NCI-H2107 treated with DMSO at 0.1 percent for 48 hours (cell line): ENCODE data around the gene MAP4.
"Not testable (repeated sequence)": the region's sequence is repeated elsewhere in the genome, so short reads cannot be mapped to it uniquely, and the experiment has no call there.

ENCODE experiments used
- DNase-seq: peaks from one replicate; lab custom pipeline; 2025; ENCODE audit not compliant: unreplicated experiment; lab: John Stamatoyannopoulos, UW

MAP4 gene

GRCh38 chr3:47848599-47849117 lies 167.6 kb downstream of the MAP4 start:
- DNase-seq: no peak

GRCh38 chr3:47847801-47848518 lies 168.3 kb downstream of the MAP4 start:
- no peak for DNase-seq

- no peak for DNase-seq
These were observed 169.0 kb downstream of the MAP4 start for GRCh38 chr3:47847260-47847659.

GRCh38 chr3:47846880-47847248 lies 169.4 kb downstream of the MAP4 start:
- no peak for DNase-seq

GRCh38 chr3:47846186-47846879 lies 169.9 kb downstream of the MAP4 start:
- DNase-seq: no peak

- DNase-seq: no peak
These were observed 174.3 kb downstream of the MAP4 start for GRCh38 chr3:47841786-47842349.

- DNase-seq: no peak
These were observed 177.7 kb downstream of the MAP4 start for GRCh38 chr3:47838503-47838902.

GRCh38 chr3:47836986-47837385 lies 179.2 kb downstream of the MAP4 start:
- no peak for DNase-seq

GRCh38 chr3:47829482-47829881 lies 186.7 kb downstream of the MAP4 start:
- not testable (repeated sequence) for DNase-seq

- DNase-seq: no peak
These were observed 190.6 kb downstream of the MAP4 start for GRCh38 chr3:47825590-47825989.

- DNase-seq: peak; percentile 25
These were observed 191.4 kb downstream of the MAP4 start for GRCh38 chr3:47824541-47825473.

GRCh38 chr3:47817609-47818008 lies 198.6 kb downstream of the MAP4 start:
- no peak for DNase-seq

- DNase-seq: no peak
These were observed 202.6 kb downstream of the MAP4 start for GRCh38 chr3:47813551-47814177.

- DNase-seq: no peak
These were observed 211.6 kb downstream of the MAP4 start for GRCh38 chr3:47804577-47804976.

GRCh38 chr3:47803480-47804025 lies 212.7 kb downstream of the MAP4 start:
- DNase-seq: no peak

GRCh38 chr3:47802734-47803479 lies 213.3 kb downstream of the MAP4 start, which contains the start of gene DHX30:
DHX30 (plus strand) TSS chr3:47803138; CDS start chr3:47810684, 7,546 bp downstream.
- peak; percentile 18 for DNase-seq
